ENCODE data around the gene LUC7L3.
"Not testable (repeated sequence)": the region's sequence is repeated elsewhere in the genome, so short reads cannot be mapped to it uniquely, and the experiment has no call there.

Gene LUC7L3

DNA sequence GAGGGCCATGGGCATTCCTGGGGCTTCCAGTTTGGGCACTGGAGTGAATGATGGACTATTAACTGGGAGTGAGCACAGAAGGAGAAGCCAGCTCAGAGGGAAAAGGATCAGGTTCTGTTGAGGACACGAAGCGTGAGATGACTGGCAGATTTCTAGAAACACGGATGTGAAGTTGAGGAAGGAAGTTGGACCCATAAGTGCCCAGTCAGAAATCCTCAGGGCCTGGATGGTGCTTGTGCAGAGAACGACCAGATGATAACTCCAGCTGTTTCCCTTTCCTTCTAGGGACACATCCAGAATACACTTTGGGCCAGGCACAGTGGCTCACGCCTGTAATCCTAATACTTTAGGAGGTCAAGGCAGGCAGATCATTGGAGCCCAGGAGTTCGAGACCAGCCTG lies 71.2 kb downstream of the LUC7L3 start:
- DNase-seq: no peak

DNA sequence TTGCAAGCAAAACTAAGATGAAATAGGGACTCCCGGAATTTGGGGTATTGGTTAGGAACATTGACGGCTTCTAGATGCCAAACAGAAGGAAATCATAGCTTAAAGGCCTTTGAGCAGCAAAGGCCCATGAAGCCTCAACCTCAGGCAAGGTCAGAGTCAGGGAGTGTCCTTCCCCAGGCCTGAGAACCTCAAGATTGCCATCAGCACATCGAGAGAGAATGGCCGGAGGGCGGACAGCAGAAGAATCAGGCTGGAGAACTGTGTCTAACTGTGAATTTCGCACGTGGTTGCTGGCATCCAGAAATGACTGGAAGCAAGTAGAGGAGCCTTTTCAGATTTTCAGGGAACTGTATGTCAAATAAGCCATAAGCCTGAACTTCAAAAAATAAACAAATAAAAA lies 72.7 kb downstream of the LUC7L3 start:
- DNase-seq: no peak

DNA sequence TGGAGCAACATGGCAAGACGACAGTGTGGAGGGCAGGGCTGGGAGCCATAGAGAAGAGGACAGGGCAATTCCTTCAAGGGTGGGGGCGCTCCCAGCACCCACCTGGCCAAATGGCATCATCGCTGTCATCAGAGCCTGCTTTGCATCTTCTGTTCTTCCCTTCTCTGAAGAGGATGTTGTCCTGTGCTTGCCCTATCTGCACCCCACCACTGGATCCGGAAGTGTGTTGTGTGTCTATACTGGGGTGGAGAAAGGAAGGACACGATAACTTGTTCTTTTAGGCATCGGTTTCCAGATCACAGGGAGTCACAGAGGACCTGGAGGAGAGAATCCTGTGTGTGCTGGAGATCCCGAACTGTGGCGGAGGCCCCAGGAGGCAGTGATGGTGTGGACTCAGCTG lies 73.6 kb downstream of the LUC7L3 start:
- DNase-seq: no peak

GRCh38 chr17:50794361-50794760 lies 75.0 kb downstream of the LUC7L3 start:
- DNase-seq: no peak

DNA sequence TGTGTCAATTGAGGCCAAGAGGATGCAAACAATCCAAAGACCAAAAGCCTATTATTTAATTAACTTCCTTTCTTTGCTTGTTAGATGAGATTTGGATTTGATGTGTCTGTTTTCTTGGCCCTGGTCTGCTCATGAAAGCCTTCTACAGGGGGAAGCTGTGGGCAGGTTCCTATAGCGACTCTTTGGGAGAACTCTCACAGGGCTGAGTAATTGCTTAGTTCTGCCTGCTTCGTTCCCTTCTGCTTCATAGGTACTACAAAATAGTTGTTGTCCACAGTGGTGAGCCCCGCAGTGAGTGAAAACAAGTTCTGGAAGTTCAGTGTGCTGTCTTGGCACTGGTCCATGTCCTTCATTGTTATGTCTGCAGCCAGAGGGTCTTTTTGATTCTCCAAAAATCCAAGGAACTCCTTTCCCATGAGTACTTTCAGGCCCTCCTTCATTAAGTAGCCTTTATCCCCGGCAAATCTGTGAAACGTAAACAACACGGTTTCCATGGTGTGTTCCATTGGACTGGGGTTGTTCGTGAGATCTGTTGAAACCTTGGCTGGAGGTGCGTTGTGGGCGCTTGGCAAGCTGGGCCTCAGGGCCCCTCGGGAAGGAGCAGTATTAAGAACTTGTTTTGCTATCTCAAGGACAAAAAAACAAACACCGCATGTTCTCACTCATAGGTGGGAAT lies 77.9 kb downstream of the LUC7L3 start:
- no peak for DNase-seq

- no peak for DNase-seq
These were observed 79.3 kb downstream of the LUC7L3 start for GRCh38 chr17:50798424-50799288.

DNA sequence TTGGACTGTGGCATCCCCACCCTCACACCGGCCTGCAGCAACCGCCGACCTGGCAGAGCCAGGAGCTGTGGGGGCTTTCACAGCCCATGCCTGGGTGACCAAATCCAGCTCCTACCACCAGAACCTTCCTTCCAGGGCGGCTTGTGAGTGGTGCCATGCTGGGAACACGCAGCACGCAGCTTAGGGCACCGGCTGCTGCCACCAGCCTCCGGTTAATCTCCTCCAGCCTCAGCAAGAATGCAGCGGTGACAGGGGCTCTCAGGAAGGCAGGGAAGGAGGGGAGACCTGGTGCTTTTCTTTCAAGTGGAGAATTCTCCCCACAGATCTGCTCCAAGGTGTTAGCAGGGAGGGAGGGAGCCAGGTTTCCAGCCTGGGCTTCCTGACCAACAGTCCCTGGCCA lies 80.2 kb downstream of the LUC7L3 start:
- DNase-seq: no peak

DNA sequence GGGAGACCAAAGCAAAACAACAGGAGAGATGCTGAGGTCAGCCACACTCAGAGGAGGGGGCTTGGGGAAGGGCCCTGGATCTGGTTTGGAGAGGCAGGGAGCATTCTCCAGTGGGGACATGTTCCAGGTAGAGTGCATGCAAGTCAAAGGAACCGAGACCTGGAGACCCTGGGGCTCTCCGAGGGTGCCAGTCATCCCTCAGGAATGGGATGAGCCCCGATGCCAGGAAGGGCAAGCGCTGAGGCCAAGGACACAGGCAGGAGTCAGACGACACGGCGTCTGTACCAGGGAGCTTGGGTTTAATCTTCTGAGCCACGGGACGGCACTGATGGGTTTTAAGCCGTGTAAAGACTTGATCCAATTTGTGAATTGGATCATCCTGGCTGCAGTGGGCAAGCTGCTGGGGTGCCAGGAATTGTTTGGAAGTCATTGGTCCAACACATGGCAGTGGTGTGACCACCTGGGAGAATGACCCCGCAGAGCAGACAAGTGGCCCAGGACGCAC lies 80.8 kb downstream of the LUC7L3 start:
- no peak for DNase-seq

- DNase-seq: no peak
These were observed 83.5 kb downstream of the LUC7L3 start for GRCh38 chr17:50802609-50803571.

DNA sequence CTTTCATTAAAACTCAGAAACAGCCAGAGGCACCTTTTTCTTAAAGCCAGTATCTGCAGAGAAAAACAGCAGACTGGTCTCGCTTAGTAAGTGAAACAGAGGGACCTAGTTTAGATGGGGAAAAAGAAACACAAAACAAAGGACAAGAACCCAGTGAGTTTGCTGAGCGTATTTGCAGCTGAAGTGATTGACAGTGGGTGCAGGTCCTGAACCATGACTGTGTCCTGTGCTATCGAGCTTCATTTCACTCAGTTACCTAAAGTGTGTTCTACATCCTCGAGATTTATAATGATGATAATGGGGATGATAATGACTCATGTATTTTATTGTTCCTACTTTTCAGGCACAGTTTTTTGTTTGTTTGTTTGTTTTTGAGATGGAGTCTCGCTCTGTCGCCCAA lies 84.3 kb downstream of the LUC7L3 start:
- DNase-seq: no peak

- DNase-seq: not testable (repeated sequence)
These were observed 85.5 kb downstream of the LUC7L3 start for GRCh38 chr17:50804749-50805475.

DNA sequence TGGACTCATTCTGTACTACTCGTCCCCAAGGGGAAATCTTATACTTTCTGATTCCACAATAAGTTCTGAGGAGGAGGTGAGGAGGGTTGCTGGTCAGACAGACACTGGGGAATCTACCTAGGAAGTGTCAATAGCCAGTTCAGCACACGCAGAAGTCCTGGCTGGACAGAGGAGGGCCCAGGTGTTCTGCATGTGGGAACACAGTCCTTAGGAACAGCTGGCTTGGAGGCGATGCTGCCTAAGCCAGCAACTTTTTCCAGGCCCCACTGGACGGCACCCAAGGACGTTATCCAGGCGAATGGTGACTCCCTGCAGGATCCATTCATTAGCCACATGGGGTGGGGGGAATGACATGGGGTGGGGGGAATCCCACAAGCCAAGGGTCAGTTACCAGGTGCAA lies 86.1 kb downstream of the LUC7L3 start:
- no peak for DNase-seq

Data from GOT3 (cell line).